Esophagus muscularis mucosa (tissue), 4 donors: ENCODE measurements around the gene TMOD1. TPM values are rescaled to one million over a fixed set of nuclear protein-coding genes. Genes with fewer than 3 reads are reported as not detected.

Experiments used
- DNase-seq: peaks from one replicate; pipeline ENCODE4 v3.0.0-alpha.2; 2017; ENCODE audit errors: extremely low spot score
- H3K27ac ChIP-seq, 4 donors: fragments of 200-600 bp; sonication (generic); replicated peaks in 1 of 4; 1 replicate in 3 of 4; 2 replicates in 1 of 4; pipeline ENCODE4 v1.5.1; 2016 to 2019; ENCODE audit warnings: mild to moderate bottlenecking in 1 of 4
- H3K27me3 ChIP-seq, 4 donors: fragments of 200-600 bp; sonication (generic); one replicate each; pipeline versions ENCODE4 v1.5.1 to v1.6.0; 2016 to 2019
- H3K36me3 ChIP-seq, 4 donors: fragments of 200-600 bp; sonication (generic); one replicate each; pipeline ENCODE4 v1.5.1; 2016 to 2019
- H3K4me1 ChIP-seq, 4 donors: fragments of 200-600 bp; sonication (generic); one replicate each; pipeline ENCODE4 v1.5.1; 2016 to 2019
- H3K4me3 ChIP-seq, 4 donors: fragments of 200-600 bp; sonication (generic); 1 replicate in 2 of 4; 2 replicates in 2 of 4; pipeline ENCODE4 v1.5.1; 2016 to 2019; ENCODE audit warnings: mild to moderate bottlenecking in 4 of 4, moderate library complexity in 1 of 4
- H3K9me3 ChIP-seq, 4 donors: fragments of 200-600 bp; sonication (generic); 1 replicate in 3 of 4; 2 replicates in 1 of 4; pipeline ENCODE4 v1.5.1; 2016 to 2019
- EP300 ChIP-seq: sonication (generic); formaldehyde crosslinking; IDR thresholded peaks from one replicate; pipeline ENCODE4 v1.6.1; 2017; ENCODE audit warnings: antibody characterized with exemption
- POLR2A ChIP-seq: fragments of 450-650 bp; IDR thresholded peaks from one replicate; pipeline ENCODE4 v1.6.1; 2017; ENCODE audit warnings: antibody characterized with exemption, moderate library complexity, mild to moderate bottlenecking, low read depth
- POLR2AphosphoS5 ChIP-seq, 2 donors: sonication (generic); formaldehyde crosslinking; IDR thresholded peaks; one replicate each; pipeline ENCODE4 v1.6.1; 2017; ENCODE audit warnings: antibody characterized with exemption in 2 of 2
- WGBS: methylation state at CpG from one replicate; pipeline ENCODE4 v1.1.5; 2018; 5-methylcytosine and 5-hydroxymethylcytosine counted together
- intact Hi-C: fragments of 100-400 bp; cut with DNase I; formaldehyde crosslinking; loops from one replicate; pipeline ENCODE4 v1.15.1; 2023
- total RNA-seq, 4 donors: library from RNA; depleted of rRNA; stranded (reverse); fragments of >200 nt; gene quantifications; one replicate each; pipeline versions ENCODE4 v1.1.0 to v1.2.1, GENCODE V29; 2016
- TF ChIP-seq, protein P1 (sequence below), 3 experiments: fragments of 200-600 bp in 2 of 3; fragments of 450-650 bp in 1 of 3; sonication (generic) in 2 of 3; IDR thresholded peaks; one replicate each; pipeline ENCODE4 v1.5.1; 2017 to 2019; ENCODE audit warnings: antibody characterized with exemption in 3 of 3, mild to moderate bottlenecking in 2 of 3, moderate library complexity in 1 of 3

The TMOD1 gene
- total RNA-seq, 4 donors from 2014 or later = 68.4 to 97.6 (median 71.6) TPM

DNA sequence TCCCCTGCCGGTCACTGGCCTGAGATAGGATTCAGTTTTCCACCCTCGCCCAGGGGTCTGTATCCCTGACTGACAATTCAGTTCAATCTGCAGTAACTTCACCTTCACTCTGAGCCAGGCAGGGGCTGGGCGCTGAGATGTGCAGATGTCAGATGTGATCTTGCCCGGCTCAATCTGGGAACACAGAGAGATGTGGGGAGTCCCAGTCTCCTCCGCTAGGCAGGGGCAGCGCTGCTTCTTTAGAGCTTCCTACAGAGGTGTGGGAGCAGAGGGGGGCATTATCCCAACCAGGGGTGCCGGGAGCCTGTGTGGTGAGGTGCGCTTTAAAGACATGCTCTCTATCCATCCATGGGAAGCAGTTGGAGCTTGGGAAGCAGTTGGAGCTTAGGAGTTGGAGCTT, 14.6 kb downstream of the TMOD1 start:
- TF ChIP-seq, protein P1, sequence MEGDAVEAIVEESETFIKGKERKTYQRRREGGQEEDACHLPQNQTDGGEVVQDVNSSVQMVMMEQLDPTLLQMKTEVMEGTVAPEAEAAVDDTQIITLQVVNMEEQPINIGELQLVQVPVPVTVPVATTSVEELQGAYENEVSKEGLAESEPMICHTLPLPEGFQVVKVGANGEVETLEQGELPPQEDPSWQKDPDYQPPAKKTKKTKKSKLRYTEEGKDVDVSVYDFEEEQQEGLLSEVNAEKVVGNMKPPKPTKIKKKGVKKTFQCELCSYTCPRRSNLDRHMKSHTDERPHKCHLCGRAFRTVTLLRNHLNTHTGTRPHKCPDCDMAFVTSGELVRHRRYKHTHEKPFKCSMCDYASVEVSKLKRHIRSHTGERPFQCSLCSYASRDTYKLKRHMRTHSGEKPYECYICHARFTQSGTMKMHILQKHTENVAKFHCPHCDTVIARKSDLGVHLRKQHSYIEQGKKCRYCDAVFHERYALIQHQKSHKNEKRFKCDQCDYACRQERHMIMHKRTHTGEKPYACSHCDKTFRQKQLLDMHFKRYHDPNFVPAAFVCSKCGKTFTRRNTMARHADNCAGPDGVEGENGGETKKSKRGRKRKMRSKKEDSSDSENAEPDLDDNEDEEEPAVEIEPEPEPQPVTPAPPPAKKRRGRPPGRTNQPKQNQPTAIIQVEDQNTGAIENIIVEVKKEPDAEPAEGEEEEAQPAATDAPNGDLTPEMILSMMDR (IDR thresholded peaks at IDR 0.05) = no peak
- TF ChIP-seq POLR2A (no peak), EP300 (no peak), POLR2AphosphoS5 (IDR thresholded peaks at IDR 0.05) (no peak)
- Histone ChIP-seq H3K27ac (peak overlapping the region; percentile 81 to 91 (median 86)), H3K36me3 (peaks cover 0 to 7% (median 0%) of the 10 kb centered on the region in 4 donors), H3K27me3 (no peaks in the 10 kb centered on the region), H3K4me3 (no peak overlapping the region), H3K9me3 (no peaks in the 10 kb centered on the region), H3K4me1 (peaks cover 72 to 88% (median 76%) of the 10 kb centered on the region in 4 donors)
- WGBS = 93% methylated on average over 7 of the region's 8 CpGs
- intact Hi-C loops = no loop called here
- no peak for DNase-seq

DNA sequence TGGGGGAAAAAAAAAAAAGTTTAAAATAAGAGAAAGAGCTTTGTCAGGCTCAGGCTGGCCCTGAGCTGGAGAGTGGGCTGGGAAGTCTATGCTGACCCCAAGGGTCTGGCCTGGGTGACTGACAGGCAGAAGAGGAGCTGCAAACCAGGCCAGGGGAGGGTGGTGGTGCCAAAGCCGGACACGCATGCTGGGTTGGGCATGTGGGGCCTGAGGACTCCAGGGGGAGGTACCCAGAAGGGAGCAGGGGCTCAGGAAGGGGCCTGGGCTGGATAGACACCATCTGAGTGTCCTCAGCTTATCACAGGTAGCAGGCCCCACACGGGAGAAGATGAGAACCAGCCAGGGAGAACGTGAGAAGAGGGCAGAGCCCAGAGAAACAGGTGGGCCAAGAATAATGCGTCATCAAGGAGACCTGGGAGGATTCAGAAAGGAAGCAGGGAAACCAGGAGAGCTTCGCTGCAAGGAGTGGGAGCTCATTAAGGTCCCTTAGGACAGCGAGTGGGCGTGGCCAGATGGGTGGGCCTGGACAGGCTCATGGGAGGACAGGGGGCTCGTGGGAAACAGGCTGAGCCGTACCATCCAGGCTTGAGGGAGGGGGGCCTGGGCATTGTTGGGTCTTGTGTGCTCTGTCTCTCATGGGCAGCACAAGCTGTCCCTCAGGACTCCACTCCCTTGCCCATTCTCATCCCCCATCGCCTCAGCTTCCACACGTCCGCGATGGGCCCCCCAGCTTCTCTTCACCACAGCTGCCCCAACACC, 16.0 kb downstream of the TMOD1 start:
- Histone ChIP-seq H3K4me1 (peaks cover 80 to 90% (median 83%) of the 10 kb centered on the region in 4 donors), H3K9me3 (no peaks in the 10 kb centered on the region), H3K4me3 (no peak overlapping the region), H3K27ac (peak overlapping the region; percentile 81 to 91 (median 86)), H3K36me3 (no peaks in the 10 kb centered on the region), H3K27me3 (no peaks in the 10 kb centered on the region)
- 78% methylated on average over 12 of the region's 14 CpGs for whole genome bisulfite sequencing
- no peak for TF ChIP-seq EP300
- TF ChIP-seq, protein P1 (IDR thresholded peaks at IDR 0.05) = no peak
- TF ChIP-seq POLR2A = no peak
- no peak for TF ChIP-seq POLR2AphosphoS5 (IDR thresholded peaks at IDR 0.05)
- DNase-seq = no peak
- intact Hi-C loops = no loop called here

DNA sequence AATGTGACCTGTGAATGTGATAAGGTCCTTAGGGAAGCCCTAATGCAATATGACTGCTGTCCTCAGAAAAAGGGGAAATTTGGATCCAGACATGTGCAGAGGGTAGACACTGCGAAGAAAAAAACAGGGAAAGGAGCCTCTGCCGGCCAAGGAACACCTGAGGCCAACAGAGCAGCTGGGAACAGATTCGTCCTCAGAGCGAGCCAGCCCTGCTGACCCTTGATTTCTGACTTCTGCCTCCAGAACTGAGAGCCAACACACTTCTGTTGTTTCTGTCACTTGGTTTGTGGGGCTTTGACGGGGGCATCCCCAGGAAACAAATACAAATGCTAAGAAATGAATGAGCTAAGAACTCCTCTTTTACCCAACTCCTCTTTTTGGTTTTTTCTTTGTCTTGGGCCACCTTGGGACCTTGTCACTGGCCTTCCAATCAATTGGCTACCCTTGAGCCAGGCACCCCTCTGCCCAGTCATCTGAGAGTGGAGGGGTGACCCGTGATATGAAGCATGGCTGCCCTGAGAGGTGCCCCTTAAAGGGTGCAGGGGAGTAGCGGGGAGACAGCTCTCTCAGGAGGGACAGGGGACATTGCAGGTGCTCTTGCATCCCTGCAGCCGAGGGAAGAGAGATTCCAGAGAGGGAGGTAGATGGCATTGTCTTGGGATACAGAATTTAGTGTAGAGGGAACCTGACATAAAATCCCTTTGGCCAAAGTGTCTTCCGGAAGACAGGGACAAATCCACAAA, 16.9 kb downstream of the TMOD1 start:
- no peaks in the 10 kb centered on the region for H3K9me3 ChIP-seq
- WGBS = 70% methylated on average over 9 of the region's 9 CpGs
- H3K36me3 ChIP-seq = no peaks in the 10 kb centered on the region
- peaks cover 84 to 94% (median 90%) of the 10 kb centered on the region in 4 donors for H3K4me1 ChIP-seq
- TF ChIP-seq POLR2AphosphoS5 (IDR thresholded peaks at IDR 0.05) (no peak), POLR2A (no peak), EP300 (no peak)
- TF ChIP-seq, protein P1 (IDR thresholded peaks at IDR 0.05) = no peak
- no peaks in the 10 kb centered on the region for H3K27me3 ChIP-seq
- intact Hi-C loops = no loop called here
- H3K4me3 ChIP-seq = peak overlapping the region in 1 of 4 donors; percentile 37
- peak overlapping the region; percentile 81 to 91 (median 86) for H3K27ac ChIP-seq
- no peak for DNase-seq

DNA sequence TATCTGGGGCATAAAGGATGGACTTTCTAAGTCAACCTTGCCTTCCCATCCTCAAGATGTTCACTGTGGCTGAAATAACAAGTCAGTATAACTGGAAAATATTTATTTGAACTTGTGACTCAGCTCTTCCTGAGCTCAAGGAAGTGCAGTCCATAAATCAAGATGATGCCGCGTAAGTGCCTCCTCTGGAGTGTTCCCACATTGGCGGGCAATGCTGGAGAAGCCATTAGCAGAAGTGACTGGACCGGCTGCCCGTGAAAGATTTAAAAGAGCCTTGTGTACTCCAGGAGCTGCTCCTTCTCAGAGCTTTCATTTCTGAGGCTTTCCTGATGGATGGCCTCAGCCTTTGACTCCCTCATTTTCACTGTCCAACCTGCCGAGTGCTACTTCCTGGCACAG, 17.4 kb downstream of the TMOD1 start:
- H3K4me1 ChIP-seq = peaks cover 78 to 97% (median 95%) of the 10 kb centered on the region in 4 donors
- H3K36me3 ChIP-seq = peaks cover 0 to under 1% (median 0%) of the 10 kb centered on the region in 4 donors
- intact Hi-C loops = no loop called here
- no peak for DNase-seq
- peak; percentile 76 to 81 for TF ChIP-seq POLR2AphosphoS5 (IDR thresholded peaks at IDR 0.05)
- TF ChIP-seq, protein P1 (IDR thresholded peaks at IDR 0.05) = no peak
- TF ChIP-seq EP300 = peak; percentile 20
- no peak for TF ChIP-seq POLR2A
- H3K27ac ChIP-seq = peak overlapping the region; percentile 81 to 91 (median 86)
- H3K9me3 ChIP-seq = no peaks in the 10 kb centered on the region
- peak overlapping the region in 2 of 4 donors; percentile 7 to 37 for H3K4me3 ChIP-seq
- WGBS = 16% methylated on average over 6 of the region's 6 CpGs
- H3K27me3 ChIP-seq = no peaks in the 10 kb centered on the region
